Astrocyte (in vitro differentiated cells and primary cell): ENCODE measurements around the gene EGFR. TPM values are rescaled to one million over a fixed set of nuclear protein-coding genes. Genes with fewer than 3 reads are reported as not detected.

Experiments
- DNase-seq: peaks from one replicate; pipeline ENCODE4 v3.0.0-alpha.2; 2010; ENCODE audit warnings: low read depth
- FAIRE-seq: peaks from 2 replicates; lab custom pipeline; 2011; peaks lifted over from hg19 to GRCh38; lab: Jason Lieb, UNC
- H2AFZ ChIP-seq: 2 replicates; pipeline ENCODE4 v1.6.0; 2012; ENCODE audit warnings: low read depth, low read length, inconsistent platforms
- H3K27ac ChIP-seq: 2 replicates; pipeline ENCODE4 v1.5.1; 2011; ENCODE audit warnings: low read depth, low read length, inconsistent platforms
- H3K27me3 ChIP-seq: 2 replicates; pipeline ENCODE4 v1.6.0; 2011; ENCODE audit warnings: low read length, inconsistent platforms; ENCODE audit not compliant: insufficient read depth
- H3K36me3 ChIP-seq: 2 replicates; pipeline ENCODE4 v1.5.1; 2011; ENCODE audit warnings: low read length, inconsistent platforms; ENCODE audit not compliant: insufficient read depth
- H3K4me1 ChIP-seq: 2 replicates; pipeline ENCODE4 v1.5.1; 2011; ENCODE audit warnings: low read length, inconsistent platforms; ENCODE audit not compliant: insufficient read depth
- H3K4me2 ChIP-seq: 2 replicates; pipeline ENCODE4 v1.6.0; 2012; ENCODE audit warnings: low read length, inconsistent platforms
- H3K4me3 ChIP-seq: 2 replicates; pipeline ENCODE4 v1.5.1; 2011; ENCODE audit warnings: low read depth, mild to moderate bottlenecking, low read length, inconsistent platforms; ENCODE audit not compliant: insufficient read depth
- H3K79me2 ChIP-seq: 2 replicates; pipeline ENCODE4 v1.6.0; 2012; ENCODE audit warnings: mild to moderate bottlenecking, low read length, inconsistent platforms; ENCODE audit not compliant: insufficient read depth
- H3K9ac ChIP-seq: 2 replicates; pipeline ENCODE4 v1.6.0; 2012; ENCODE audit warnings: mild to moderate bottlenecking, low read length, inconsistent platforms
- H3K9me3 ChIP-seq: 2 replicates; pipeline ENCODE4 v1.5.1; 2012; ENCODE audit warnings: low read depth, mild to moderate bottlenecking, low read length, inconsistent platforms; ENCODE audit not compliant: insufficient read depth
- H4K20me1 ChIP-seq: 2 replicates; pipeline ENCODE4 v1.6.0; 2012; ENCODE audit warnings: low read length, inconsistent platforms; ENCODE audit not compliant: insufficient read depth
- H3K27ac Mint-ChIP-seq: one replicate; pipeline ENCODE4 v1.8.0; 2021; ENCODE audit warnings: mild to moderate bottlenecking, mixed read lengths; ENCODE audit not compliant: unreplicated experiment
- H3K27me3 Mint-ChIP-seq: one replicate; pipeline ENCODE4 v1.8.0; 2021; ENCODE audit warnings: low read depth, mixed read lengths; ENCODE audit not compliant: unreplicated experiment
- H3K36me3 Mint-ChIP-seq: one replicate; pipeline ENCODE4 v1.8.0; 2021; ENCODE audit warnings: low read depth, mixed read lengths; ENCODE audit not compliant: unreplicated experiment
- H3K4me1 Mint-ChIP-seq: one replicate; pipeline ENCODE4 v1.8.0; 2021; ENCODE audit warnings: low read depth, mixed read lengths; ENCODE audit not compliant: unreplicated experiment
- H3K4me3 Mint-ChIP-seq: one replicate; pipeline ENCODE4 v1.8.0; 2021; ENCODE audit warnings: mild to moderate bottlenecking, moderate library complexity, mixed read lengths; ENCODE audit not compliant: unreplicated experiment
- H3K9me3 Mint-ChIP-seq: one replicate; pipeline ENCODE4 v1.8.0; 2021; ENCODE audit warnings: mild to moderate bottlenecking, mixed read lengths; ENCODE audit not compliant: unreplicated experiment
- CTCF ChIP-seq: IDR thresholded peaks from 2 replicates; pipeline ENCODE4 v1.5.1; 2011; ENCODE audit warnings: low read depth, mild to moderate bottlenecking, inconsistent platforms, low read length, moderate library complexity; ENCODE audit not compliant: insufficient read depth
- EZH2 ChIP-seq: IDR thresholded peaks from 2 replicates; pipeline ENCODE4 v1.6.1; 2012; ENCODE audit warnings: mild to moderate bottlenecking, low read length, inconsistent platforms; ENCODE audit not compliant: insufficient read depth
- total RNA-seq: library from RNA; stranded (reverse); gene quantifications from 2 replicates; pipeline ENCODE4 v1.2.1, GENCODE V29; 2021

Gene EGFR
- total RNA-seq, 1 donor from 2014 or later: 27.3 TPM

- Histone ChIP-seq H4K20me1 (peaks cover 69% of the 10 kb centered on the region), H3K79me2 (peaks cover 98% of the 10 kb centered on the region), H3K36me3 (peaks cover 1% of the 10 kb centered on the region), H3K4me3 (no peak overlapping the region), H3K4me1 (no peaks in the 10 kb centered on the region), H3K4me2 (no peak overlapping the region), H3K27ac (no peak overlapping the region), H3K27me3 (no peaks in the 10 kb centered on the region), H2AFZ (no peak overlapping the region), H3K9ac (no peak overlapping the region), H3K9me3 (no peaks in the 10 kb centered on the region)
- no peak for TF ChIP-seq EZH2
- no peak for TF ChIP-seq CTCF
- Mint-ChIP-seq H3K4me3 (no peak overlapping the region), H3K4me1 (peaks cover 6% of the 10 kb centered on the region), H3K27me3 (no peaks in the 10 kb centered on the region), H3K27ac (no peak overlapping the region), H3K36me3 (no peaks in the 10 kb centered on the region), H3K9me3 (no peaks in the 10 kb centered on the region)
- DNase-seq (no peak), FAIRE-seq (no peak)
Measured at GRCh38 chr7:55044371-55044717, 25.5 kb downstream of the EGFR start.

GRCh38 chr7:55044791-55045190 is 26.0 kb downstream of the EGFR start:
- no peaks in the 10 kb centered on the region for H3K9me3 Mint-ChIP-seq
- no peak overlapping the region for H3K4me3 Mint-ChIP-seq
- no peaks in the 10 kb centered on the region for H3K27me3 Mint-ChIP-seq
- H3K9me3 ChIP-seq: no peaks in the 10 kb centered on the region
- peaks cover 6% of the 10 kb centered on the region for H3K4me1 Mint-ChIP-seq
- H4K20me1 ChIP-seq: peaks cover 67% of the 10 kb centered on the region
- DNase-seq (peak; percentile 37), FAIRE-seq (no peak)
- no peaks in the 10 kb centered on the region for H3K4me1 ChIP-seq
- H3K27ac Mint-ChIP-seq: no peak overlapping the region
- H3K36me3 Mint-ChIP-seq: no peaks in the 10 kb centered on the region
- no peak overlapping the region for H3K27ac ChIP-seq
- H3K4me3 ChIP-seq: no peak overlapping the region
- H3K27me3 ChIP-seq: no peaks in the 10 kb centered on the region
- no peak overlapping the region for H3K4me2 ChIP-seq
- no peak overlapping the region for H3K9ac ChIP-seq
- TF ChIP-seq CTCF: no peak
- no peak for TF ChIP-seq EZH2
- H3K79me2 ChIP-seq: peaks cover 98% of the 10 kb centered on the region
- H3K36me3 ChIP-seq: no peaks in the 10 kb centered on the region
- no peak overlapping the region for H2AFZ ChIP-seq

- TF ChIP-seq CTCF: no peak
- no peak for TF ChIP-seq EZH2
- no peak for FAIRE-seq
- H3K4me3 Mint-ChIP-seq: no peak overlapping the region
Measured at GRCh38 chr7:55046582-55047342, 27.9 kb downstream of the EGFR start.

More at GRCh38 chr7:55046582-55047342, 27.9 kb downstream of the EGFR start:
- H3K4me1 Mint-ChIP-seq: peaks cover 10% of the 10 kb centered on the region
- H3K27ac ChIP-seq: no peak overlapping the region
- H3K9me3 ChIP-seq: no peaks in the 10 kb centered on the region
- no peak overlapping the region for H3K4me3 ChIP-seq
- H3K27me3 Mint-ChIP-seq: no peaks in the 10 kb centered on the region
- H3K9me3 Mint-ChIP-seq: no peaks in the 10 kb centered on the region
- no peak overlapping the region for H3K27ac Mint-ChIP-seq
- H3K9ac ChIP-seq: no peak overlapping the region
- no peaks in the 10 kb centered on the region for H3K36me3 ChIP-seq
- no peaks in the 10 kb centered on the region for H3K36me3 Mint-ChIP-seq
- peaks cover 52% of the 10 kb centered on the region for H4K20me1 ChIP-seq
- no peaks in the 10 kb centered on the region for H3K27me3 ChIP-seq
- H2AFZ ChIP-seq: no peak overlapping the region
- H3K79me2 ChIP-seq: peaks cover 98% of the 10 kb centered on the region
- no peak overlapping the region for H3K4me2 ChIP-seq
- H3K4me1 ChIP-seq: peaks cover 9% of the 10 kb centered on the region
- DNase-seq: no peak
